Spleen (tissue), 11 donors: ENCODE data around the gene TICRR. TPM values are rescaled to one million over a fixed set of nuclear protein-coding genes. Genes with fewer than 3 reads are reported as not detected.
"Not testable (repeated sequence)": the region's sequence is repeated elsewhere in the genome, so short reads cannot be mapped to it uniquely, and the experiment has no call there.

Source experiments
- DNase-seq: peaks from one replicate; pipeline ENCODE4 v3.0.0-alpha.2; 2020
- H3K27ac ChIP-seq, 8 donors: fragments of 200-600 bp; sonication (generic) in 7 of 8; 1 replicate in 4 of 8; 2 replicates in 4 of 8; pipeline versions ENCODE4 v1.5.0 to v1.8.0; 2016 to 2021; ENCODE audit warnings: inconsistent platforms in 4 of 8, mild to moderate bottlenecking in 4 of 8, moderate library complexity in 1 of 8
- H3K27me3 ChIP-seq, 7 donors: fragments of 200-600 bp; sonication (generic) in 6 of 7; replicated peaks in 1 of 7; 1 replicate in 4 of 7; 2 replicates in 3 of 7; pipeline versions ENCODE4 v1.5.0 to v1.8.0; 2016 to 2021; ENCODE audit warnings: inconsistent platforms in 3 of 7, mild to moderate bottlenecking in 1 of 7
- H3K36me3 ChIP-seq, 6 donors: fragments of 200-600 bp; sonication (generic) in 5 of 6; 1 replicate in 4 of 6; 2 replicates in 2 of 6; pipeline versions ENCODE4 v1.5.0 to v1.8.0; 2016 to 2021; ENCODE audit warnings: inconsistent platforms in 2 of 6
- H3K4me1 ChIP-seq, 6 donors: fragments of 200-600 bp; sonication (generic) in 5 of 6; 1 replicate in 3 of 6; 2 replicates in 3 of 6; pipeline versions ENCODE4 v1.5.0 to v1.8.0; 2016 to 2021; ENCODE audit warnings: inconsistent platforms in 3 of 6
- H3K4me3 ChIP-seq, 8 donors: fragments of 200-600 bp; sonication (generic) in 7 of 8; 1 replicate in 4 of 8; 2 replicates in 4 of 8; pipeline versions ENCODE4 v1.5.0 to v1.8.0; 2016 to 2021; ENCODE audit warnings: inconsistent platforms in 4 of 8, mild to moderate bottlenecking in 4 of 8, moderate library complexity in 2 of 8
- H3K9me3 ChIP-seq, 8 donors: fragments of 200-600 bp; sonication (generic) in 7 of 8; 1 replicate in 4 of 8; 2 replicates in 4 of 8; pipeline versions ENCODE4 v1.5.0 to v1.8.0; 2016 to 2021; ENCODE audit warnings: inconsistent platforms in 4 of 8
- CTCF ChIP-seq, 11 experiments: fragments of 200-600 bp in 7 of 11; fragments of 450-650 bp in 4 of 11; sonication (generic) in 4 of 11; IDR thresholded peaks in 8 of 11; conservative IDR thresholded peaks in 3 of 11; 1 replicate in 7 of 11; 2 replicates in 4 of 11; pipeline versions ENCODE4 v1.4.0 to v1.8.0; 2016 to 2021; ENCODE audit warnings: antibody characterized with exemption in 11 of 11, inconsistent platforms in 4 of 11, mild to moderate bottlenecking in 1 of 11
- POLR2A ChIP-seq, 3 donors: fragments of 450-650 bp; IDR thresholded peaks; one replicate each; pipeline ENCODE4 v1.5.1; 2017; ENCODE audit warnings: antibody characterized with exemption in 3 of 3, mild to moderate bottlenecking in 1 of 3
- POLR2AphosphoS5 ChIP-seq, 3 donors: sonication (generic); formaldehyde crosslinking; IDR thresholded peaks; one replicate each; pipeline ENCODE4 v1.5.1; 2017; ENCODE audit warnings: antibody characterized with exemption in 3 of 3
- WGBS, 5 donors: extraction: QIAGEN DNeasy Blood & Tissue Kit in 3 of 5; methylation state at CpG; one replicate each; pipeline versions ENCODE4 v1.1.5 to v1.1.7; 2013 to 2018; 5-methylcytosine and 5-hydroxymethylcytosine counted together
- intact Hi-C: fragments of 100-400 bp; cut with DNase I; formaldehyde crosslinking; loops from one replicate; pipeline ENCODE4 v1.15.0; 2023; ENCODE audit warnings: low total_unique reads
- polyA plus RNA-seq, 3 donors: library from polyadenylated mRNA; stranded (reverse); fragments of 200-250 nt; gene quantifications; one replicate each; pipeline ENCODE4 v1.2.1, GENCODE V29; 2013
- total RNA-seq, 7 donors: library from RNA; depleted of rRNA in 3 of 7; stranded (reverse); fragments of >200 nt in 3 of 7; fragmentation: NEBNext Ultra II Directional in 4 of 7; extraction: Animal tissue kit (Norgen Biotek cat#: 25700) in 4 of 7; gene quantifications; one replicate each; pipeline versions ENCODE4 v1.1.0 to v1.2.1, GENCODE V29; 2016 to 2021
- donor health status: healthy with polysubstance abuse.
- donor health status: DM: no; HTN: no; CAD: no; lungs with moderate emphysema.
- donor health status: DM: no; HTN: no; CAD: no.
- donor health status: Bipolar disorder and iron deficiency.
- donor health status: healthy.
- donor health status: DM: no; HTN: no; CAD: no.
- donor health status: DM: yes; HTN: yes; CAD: no.

Gene TICRR
- total and polyA plus RNA-seq, 10 donors = 0.22 to 3.0 (median 1.00) TPM

DNA sequence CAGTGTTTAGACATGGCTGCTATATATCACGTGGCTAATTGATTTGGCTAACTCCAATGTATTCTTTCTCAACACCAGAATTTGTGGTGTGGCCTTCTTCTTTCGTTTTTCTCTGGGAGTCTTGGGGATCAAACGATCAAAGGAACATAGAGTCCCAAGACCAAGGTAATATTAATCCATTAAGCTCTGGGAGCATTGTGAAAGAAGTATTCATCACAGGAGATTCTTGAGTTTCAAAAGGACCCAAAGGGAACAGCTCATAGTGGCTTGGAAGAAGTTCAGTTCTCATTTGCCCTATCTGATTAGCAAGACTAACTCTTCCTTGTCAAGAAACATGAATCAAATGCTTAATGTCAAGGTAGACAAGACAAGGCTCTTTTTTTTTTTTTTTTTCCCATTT is 32.9 kb upstream of the TICRR start:
- Histone ChIP-seq H3K9me3 (peaks cover 0 to 15% (median 10%) of the 10 kb centered on the region in 8 donors), H3K36me3 (no peaks in the 10 kb centered on the region), H3K27me3 (peaks cover 0 to 33% (median 0%) of the 10 kb centered on the region in 7 donors), H3K4me3 (no peak overlapping the region), H3K4me1 (no peaks in the 10 kb centered on the region), H3K27ac (no peak overlapping the region)
- no peak for TF ChIP-seq POLR2AphosphoS5 (IDR thresholded peaks at IDR 0.05)
- TF ChIP-seq CTCF (IDR thresholded peaks at IDR 0.05 in 8 of 11, conservative IDR thresholded peaks at IDR 0.05 in 3 of 11) = no peak
- 68 to 92% (median 79%) methylated on average over 3 of the region's 3 CpGs for WGBS, 5 donors
- intact Hi-C loops = no loop called here
- no peak for DNase-seq

DNA sequence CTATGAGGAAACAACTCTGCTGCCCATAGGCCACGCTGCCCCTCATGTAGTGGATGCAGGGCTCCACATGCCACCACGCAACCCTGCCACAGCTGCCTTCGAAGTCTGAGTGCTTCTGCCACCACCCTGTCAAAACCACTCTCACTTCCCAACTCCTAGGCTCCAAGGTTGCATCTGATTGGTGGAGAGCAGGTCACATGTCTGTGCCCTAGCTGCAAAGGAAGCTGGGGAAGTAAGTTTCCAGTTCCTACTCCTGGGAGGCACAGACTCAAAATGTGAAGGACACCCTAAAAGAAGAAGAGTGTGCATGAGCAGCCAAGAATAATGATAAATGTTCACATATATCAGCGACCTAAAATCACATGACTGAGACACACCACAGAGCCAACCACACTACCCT is 31.9 kb upstream of the TICRR start:
- Histone ChIP-seq H3K4me1 (no peaks in the 10 kb centered on the region), H3K36me3 (no peaks in the 10 kb centered on the region), H3K27ac (no peak overlapping the region), H3K4me3 (no peak overlapping the region), H3K27me3 (peaks cover 0 to 43% (median 0%) of the 10 kb centered on the region in 7 donors), H3K9me3 (peaks cover 0 to 12% (median under 1%) of the 10 kb centered on the region in 8 donors)
- WGBS, 5 donors = 80 to 90% (median 84%) methylated on average over 4 of the region's 4 CpGs
- intact Hi-C loops = no loop called here
- DNase-seq = no peak
- TF ChIP-seq POLR2A (IDR thresholded peaks at IDR 0.05) = no peak
- TF ChIP-seq POLR2AphosphoS5 (IDR thresholded peaks at IDR 0.05) = no peak
- TF ChIP-seq CTCF (IDR thresholded peaks at IDR 0.05 in 8 of 11, conservative IDR thresholded peaks at IDR 0.05 in 3 of 11) = no peak

- H3K36me3 ChIP-seq, H3K27ac ChIP-seq, intact Hi-C loops, DNase-seq, H3K4me3 ChIP-seq, H3K9me3 ChIP-seq, H3K4me1 ChIP-seq: not testable (repeated sequence)
- peaks cover 0 to 34% (median 0%) of the 10 kb centered on the region in 7 donors for H3K27me3 ChIP-seq
- WGBS, 5 donors = 76 to 95% (median 77%) methylated on average over 4 of the region's 4 CpGs
These were observed 26.1 kb upstream of the TICRR start for GRCh38 chr15:89549138-89549537.

DNA sequence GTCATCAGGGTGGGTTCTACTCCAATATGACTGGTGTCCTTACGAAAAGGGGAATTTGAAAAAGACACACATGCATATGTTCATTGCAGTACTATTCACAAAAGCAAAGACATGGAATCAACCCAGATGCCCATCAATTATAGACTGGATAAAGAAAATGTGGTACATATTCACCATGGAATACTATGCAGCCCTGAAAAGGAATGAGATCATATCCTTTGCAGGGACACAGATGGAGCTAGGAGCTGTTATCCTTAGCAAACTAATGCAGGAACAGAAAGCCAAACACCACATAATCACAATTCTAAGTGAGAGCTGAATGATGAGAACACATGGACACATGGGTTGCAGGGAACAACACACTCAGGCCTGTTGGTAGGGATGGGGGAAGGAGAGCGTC is 24.8 kb upstream of the TICRR start:
- 47 to 76% (median 48%) methylated on average over 2 of the region's 2 CpGs for WGBS, 5 donors
- no peak for TF ChIP-seq POLR2AphosphoS5 (IDR thresholded peaks at IDR 0.05)
- Histone ChIP-seq H3K4me3 (no peak overlapping the region), H3K27me3 (peaks cover 0 to 39% (median 0%) of the 10 kb centered on the region in 7 donors), H3K27ac (no peak overlapping the region), H3K36me3 (no peaks in the 10 kb centered on the region), H3K9me3 (peaks cover 0 to 8% (median 0%) of the 10 kb centered on the region in 8 donors), H3K4me1 (no peaks in the 10 kb centered on the region)
- intact Hi-C loops = loop anchor here (10.0 kb wide), 1 partner anchor 196 kb away; no protein-coding TSS in a partner anchor
- DNase-seq = no peak

DNA sequence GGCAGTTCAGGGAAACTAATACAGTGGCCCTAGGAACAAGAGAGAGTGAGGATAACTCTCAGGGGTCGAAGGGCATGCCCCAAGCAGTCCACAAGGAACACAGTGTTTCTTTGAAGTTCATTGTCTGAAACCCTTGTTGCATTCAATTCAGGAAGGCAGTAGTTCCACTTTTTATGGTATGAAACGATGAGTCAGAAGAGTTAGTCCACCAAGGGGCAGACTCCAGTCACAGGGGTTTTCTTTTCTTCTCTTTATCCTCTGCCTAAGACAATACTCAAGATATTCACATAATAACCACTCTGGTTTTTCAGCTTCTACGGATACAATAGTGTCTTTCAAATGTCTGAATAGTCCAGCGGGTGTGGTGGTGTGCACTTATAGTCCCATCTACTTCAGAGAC is 23.7 kb upstream of the TICRR start:
- intact Hi-C loops = loop anchor here (10.0 kb wide), 1 partner anchor 197 kb away; no protein-coding TSS in a partner anchor
- H3K27ac ChIP-seq = no peak overlapping the region
- DNase-seq = no peak
- H3K4me3 ChIP-seq = no peak overlapping the region
- WGBS, 5 donors = 46 to 57% (median 52%) methylated on average over 4 of the region's 4 CpGs
- H3K36me3 ChIP-seq = no peaks in the 10 kb centered on the region
- H3K27me3 ChIP-seq = peaks cover 0 to 39% (median 0%) of the 10 kb centered on the region in 7 donors
- H3K4me1 ChIP-seq = no peaks in the 10 kb centered on the region
- TF ChIP-seq POLR2AphosphoS5 (IDR thresholded peaks at IDR 0.05) (no peak), CTCF (IDR thresholded peaks at IDR 0.05 in 8 of 11, conservative IDR thresholded peaks at IDR 0.05 in 3 of 11) (no peak), POLR2A (IDR thresholded peaks at IDR 0.05) (no peak)
- peaks cover 0 to 8% (median 0%) of the 10 kb centered on the region in 8 donors for H3K9me3 ChIP-seq
